Uterus (tissue), 4 donors: Measurements from ENCODE around the gene NLGN1. TPM values are rescaled to one million over a fixed set of nuclear protein-coding genes. Genes with fewer than 3 reads are reported as not detected.

Experiments used
- DNase-seq, 2 donors: peaks; one replicate each; pipeline ENCODE4 v3.0.0-alpha.2; 2019 to 2020
- H3K27ac ChIP-seq, 2 donors: fragments of 200-600 bp; sonication (generic); 1 replicate in 1 of 2; 2 replicates in 1 of 2; pipeline ENCODE4 v1.5.1; 2016 to 2018
- H3K27me3 ChIP-seq, 2 donors: fragments of 200-600 bp; sonication (generic); one replicate each; pipeline ENCODE4 v1.5.1; 2018 to 2019; ENCODE audit warnings: control low read depth in 1 of 2
- H3K36me3 ChIP-seq, 2 donors: fragments of 200-600 bp; sonication (generic); one replicate each; pipeline ENCODE4 v1.5.1; 2019; ENCODE audit warnings: control low read depth in 1 of 2
- H3K4me1 ChIP-seq, 2 donors: fragments of 200-600 bp; sonication (generic); one replicate each; pipeline ENCODE4 v1.5.1; 2018 to 2019; ENCODE audit warnings: control low read depth in 1 of 2
- H3K4me3 ChIP-seq, 2 donors: fragments of 200-600 bp; sonication (generic); 1 replicate in 1 of 2; 2 replicates in 1 of 2; pipeline ENCODE4 v1.5.1; 2018 to 2019; ENCODE audit warnings: mild to moderate bottlenecking in 1 of 2
- H3K9me3 ChIP-seq, 2 donors: fragments of 200-600 bp; sonication (generic); one replicate each; pipeline ENCODE4 v1.5.1; 2019; ENCODE audit warnings: control low read depth in 1 of 2
- CTCF ChIP-seq, 4 experiments: fragments of 200-600 bp in 2 of 4; fragments of 450-650 bp in 2 of 4; sonication (generic) in 2 of 4; IDR thresholded peaks; one replicate each; pipeline ENCODE4 v1.5.1; 2016 to 2019; ENCODE audit warnings: antibody characterized with exemption in 4 of 4, mild to moderate bottlenecking in 2 of 4, moderate library complexity in 1 of 4
- POLR2A ChIP-seq, 2 donors: fragments of 450-650 bp; IDR thresholded peaks; one replicate each; pipeline ENCODE4 v1.6.1; 2016; ENCODE audit warnings: antibody characterized with exemption in 2 of 2, mild to moderate bottlenecking in 1 of 2, moderate library complexity in 1 of 2
- intact Hi-C: fragments of 100-400 bp; cut with DNase I; formaldehyde crosslinking; loops from one replicate; pipeline ENCODE4 v1.15.1; 2023; ENCODE audit warnings: low total_unique reads
- total RNA-seq, 4 donors: library from RNA; depleted of rRNA in 3 of 4; stranded (reverse); fragments of >200 nt in 3 of 4; gene quantifications; one replicate each; pipeline versions ENCODE4 v1.1.0 to v1.2.4, GENCODE V29; 2014 to 2023
- donor health status: DM: yes; HTN: yes; CAD: no.

NLGN1 gene
- total RNA-seq, 4 donors from 2014 or later: 3.6 to 44.8 (median 9.8) TPM

DNA sequence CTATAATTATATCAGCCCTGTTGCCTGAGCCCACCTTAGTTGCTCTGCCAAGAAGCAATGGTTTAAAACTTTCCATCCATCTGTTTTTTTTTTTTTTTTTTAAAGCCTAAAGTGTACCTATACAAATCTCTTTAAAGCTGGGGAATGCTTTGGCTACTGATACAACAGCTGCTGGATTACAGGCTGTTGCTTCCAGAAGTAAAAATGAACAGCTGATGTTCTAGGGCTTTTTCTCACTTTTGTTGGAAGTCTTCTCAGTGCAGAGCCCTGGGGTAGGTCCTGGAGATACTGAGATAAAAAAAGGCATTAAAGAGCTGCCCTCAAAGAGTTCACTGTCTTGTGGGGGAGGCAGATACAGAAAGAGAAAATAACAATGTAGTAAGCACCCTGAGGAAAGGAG is 218.1 kb downstream of the NLGN1 start:
- Histone ChIP-seq H3K36me3 (no peaks in the 10 kb centered on the region), H3K27me3 (no peaks in the 10 kb centered on the region), H3K9me3 (no peaks in the 10 kb centered on the region), H3K4me3 (no peak overlapping the region), H3K4me1 (no peaks in the 10 kb centered on the region), H3K27ac (no peak overlapping the region)
- no peak for DNase-seq
- no peak for TF ChIP-seq POLR2A (IDR thresholded peaks at IDR 0.05)
- TF ChIP-seq CTCF (IDR thresholded peaks at IDR 0.05): no peak
- intact Hi-C loops: no loop called here

DNA sequence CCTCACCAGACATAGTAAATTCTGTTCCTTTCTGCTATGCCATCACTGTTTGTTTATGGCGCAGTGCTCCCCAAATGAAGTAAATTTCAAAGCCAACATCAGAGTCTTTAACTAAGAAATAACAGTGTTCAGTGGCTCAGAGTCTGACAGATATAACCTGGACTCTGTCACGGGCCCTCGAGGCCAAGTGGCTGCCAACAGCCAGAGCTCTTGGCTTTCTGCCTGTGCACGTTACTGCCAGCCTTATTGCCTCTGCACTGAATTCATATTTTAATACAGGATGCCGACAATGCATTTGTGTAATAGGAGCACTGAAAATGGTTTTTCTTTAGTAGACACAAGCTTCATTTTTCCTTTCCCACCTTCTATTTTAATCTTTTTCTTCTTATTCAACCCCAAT is 219.9 kb downstream of the NLGN1 start:
- no peaks in the 10 kb centered on the region for H3K4me1 ChIP-seq
- TF ChIP-seq POLR2A (IDR thresholded peaks at IDR 0.05): no peak
- no peak for TF ChIP-seq CTCF (IDR thresholded peaks at IDR 0.05)
- H3K36me3 ChIP-seq: no peaks in the 10 kb centered on the region
- no peak overlapping the region for H3K27ac ChIP-seq
- DNase-seq: no peak
- intact Hi-C loops: no loop called here
- no peak overlapping the region for H3K4me3 ChIP-seq
- no peaks in the 10 kb centered on the region for H3K9me3 ChIP-seq
- no peaks in the 10 kb centered on the region for H3K27me3 ChIP-seq

DNA sequence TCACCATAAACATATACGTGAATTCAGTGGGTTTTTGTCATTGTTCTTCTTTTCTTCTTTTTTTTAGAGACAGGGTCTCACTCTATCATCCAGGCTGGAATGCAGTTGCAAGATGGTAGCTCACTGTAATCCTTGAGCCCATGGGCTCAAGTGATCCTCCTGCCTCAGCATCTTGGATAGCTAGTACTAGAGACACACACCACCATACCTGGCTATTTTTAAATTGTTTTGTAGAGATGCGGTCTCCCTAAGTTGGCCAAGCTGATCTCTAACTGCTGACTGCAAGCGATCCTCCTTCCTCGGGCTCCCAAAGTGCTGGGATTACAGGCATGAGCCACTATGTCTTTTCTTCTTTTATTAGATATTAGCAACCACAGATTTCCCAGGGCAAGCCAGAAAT is 220.6 kb downstream of the NLGN1 start:
- no peaks in the 10 kb centered on the region for H3K27me3 ChIP-seq
- intact Hi-C loops: no loop called here
- no peak for DNase-seq
- no peaks in the 10 kb centered on the region for H3K36me3 ChIP-seq
- no peak overlapping the region for H3K27ac ChIP-seq
- H3K4me1 ChIP-seq: no peaks in the 10 kb centered on the region
- no peaks in the 10 kb centered on the region for H3K9me3 ChIP-seq
- no peak overlapping the region for H3K4me3 ChIP-seq
- no peak for TF ChIP-seq POLR2A (IDR thresholded peaks at IDR 0.05)
- TF ChIP-seq CTCF (IDR thresholded peaks at IDR 0.05): no peak

GRCh38 chr3:173618703-173619102 is 221.2 kb downstream of the NLGN1 start:
- H3K36me3 ChIP-seq: no peaks in the 10 kb centered on the region
- intact Hi-C loops: no loop called here
- no peaks in the 10 kb centered on the region for H3K9me3 ChIP-seq
- no peak overlapping the region for H3K4me3 ChIP-seq
- no peak for DNase-seq
- H3K4me1 ChIP-seq: no peaks in the 10 kb centered on the region
- no peak overlapping the region for H3K27ac ChIP-seq
- TF ChIP-seq CTCF (IDR thresholded peaks at IDR 0.05): no peak
- H3K27me3 ChIP-seq: no peaks in the 10 kb centered on the region

GRCh38 chr3:173622166-173622565 is 224.6 kb downstream of the NLGN1 start:
- Histone ChIP-seq H3K36me3 (no peaks in the 10 kb centered on the region), H3K27ac (no peak overlapping the region), H3K4me1 (no peaks in the 10 kb centered on the region), H3K27me3 (no peaks in the 10 kb centered on the region), H3K9me3 (no peaks in the 10 kb centered on the region), H3K4me3 (no peak overlapping the region)
- intact Hi-C loops: no loop called here
- TF ChIP-seq POLR2A (IDR thresholded peaks at IDR 0.05) (no peak), CTCF (IDR thresholded peaks at IDR 0.05) (no peak)
- DNase-seq: no peak
